ENCODE results near the gene SMTN. TPM values are rescaled to one million over a fixed set of nuclear protein-coding genes. Genes with fewer than 3 reads are reported as not detected.

The SMTN gene
- total and polyA plus RNA-seq, 10 of the 15 experiments (the other 5 are each of a cell fraction or from before 2014, with no cell fraction given): 0.92 to 21.9 (median 4.8) TPM

DNA sequence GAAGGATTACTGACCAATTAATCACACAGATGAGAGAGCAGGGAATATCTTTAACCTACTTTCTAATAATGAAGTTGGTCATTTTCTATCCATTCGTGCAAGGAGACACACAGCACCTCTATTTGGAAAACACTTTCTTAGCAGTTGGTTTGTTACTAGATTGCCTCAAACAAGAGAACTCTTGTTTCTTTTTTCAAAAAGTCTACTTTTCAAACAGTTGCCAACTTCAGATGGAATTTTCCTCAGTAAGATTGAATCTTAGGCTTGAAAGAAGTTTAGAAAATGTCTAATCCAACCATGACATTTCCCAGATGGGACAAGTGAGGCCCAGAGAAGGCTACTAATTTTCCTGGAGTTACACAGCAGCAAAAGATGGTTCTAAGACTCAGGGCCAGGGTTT lies 42.4 kb upstream of the SMTN start:
- Histone ChIP-seq H3K27me3 (replicated peaks in 1 of 2; ENCODE audit: control insufficient read depth in 2 of 2, insufficient read depth in 2 of 2, low read length in 1 of 2) (no peaks in the 10 kb centered on the region; a peak in 1 of 4 replicates), H3K27ac (ENCODE audit: control insufficient read depth, insufficient read depth) (no peak overlapping the region), H2AFZ (ENCODE audit: control insufficient read depth, low read depth, low read length) (no peak overlapping the region), H3K79me2 (ENCODE audit: control insufficient read depth, insufficient read depth, low read length) (no peaks in the 10 kb centered on the region), H3K36me3 (ENCODE audit: control insufficient read depth in 2 of 2, insufficient read depth in 2 of 2, low read length in 1 of 2) (no peaks in the 10 kb centered on the region), H4K20me1 (ENCODE audit: control insufficient read depth, insufficient read depth) (no peaks in the 10 kb centered on the region), H3K4me3 (no peak overlapping the region), H3K4me1 (ENCODE audit: control insufficient read depth, insufficient read depth, low read length) (no peaks in the 10 kb centered on the region), H3K4me2 (ENCODE audit: control insufficient read depth, insufficient read depth) (no peak overlapping the region), H3K9ac (ENCODE audit: control insufficient read depth, insufficient read depth, low read length) (no peak overlapping the region), H3K9me3 (replicated peaks; ENCODE audit: control insufficient read depth, insufficient read depth, low read length) (no peaks in the 10 kb centered on the region)
- FAIRE-seq: no peak
- DNase-seq (ENCODE audit: low read depth, low spot score): no peak
- TF ChIP-seq, protein P1, sequence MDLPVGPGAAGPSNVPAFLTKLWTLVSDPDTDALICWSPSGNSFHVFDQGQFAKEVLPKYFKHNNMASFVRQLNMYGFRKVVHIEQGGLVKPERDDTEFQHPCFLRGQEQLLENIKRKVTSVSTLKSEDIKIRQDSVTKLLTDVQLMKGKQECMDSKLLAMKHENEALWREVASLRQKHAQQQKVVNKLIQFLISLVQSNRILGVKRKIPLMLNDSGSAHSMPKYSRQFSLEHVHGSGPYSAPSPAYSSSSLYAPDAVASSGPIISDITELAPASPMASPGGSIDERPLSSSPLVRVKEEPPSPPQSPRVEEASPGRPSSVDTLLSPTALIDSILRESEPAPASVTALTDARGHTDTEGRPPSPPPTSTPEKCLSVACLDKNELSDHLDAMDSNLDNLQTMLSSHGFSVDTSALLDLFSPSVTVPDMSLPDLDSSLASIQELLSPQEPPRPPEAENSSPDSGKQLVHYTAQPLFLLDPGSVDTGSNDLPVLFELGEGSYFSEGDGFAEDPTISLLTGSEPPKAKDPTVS (IDR thresholded peaks at IDR 0.05; ENCODE audit: low read depth, low read length): no peak
- TF ChIP-seq YBX1 (IDR thresholded peaks at IDR 0.05): no peak
- TF ChIP-seq, protein P2, sequence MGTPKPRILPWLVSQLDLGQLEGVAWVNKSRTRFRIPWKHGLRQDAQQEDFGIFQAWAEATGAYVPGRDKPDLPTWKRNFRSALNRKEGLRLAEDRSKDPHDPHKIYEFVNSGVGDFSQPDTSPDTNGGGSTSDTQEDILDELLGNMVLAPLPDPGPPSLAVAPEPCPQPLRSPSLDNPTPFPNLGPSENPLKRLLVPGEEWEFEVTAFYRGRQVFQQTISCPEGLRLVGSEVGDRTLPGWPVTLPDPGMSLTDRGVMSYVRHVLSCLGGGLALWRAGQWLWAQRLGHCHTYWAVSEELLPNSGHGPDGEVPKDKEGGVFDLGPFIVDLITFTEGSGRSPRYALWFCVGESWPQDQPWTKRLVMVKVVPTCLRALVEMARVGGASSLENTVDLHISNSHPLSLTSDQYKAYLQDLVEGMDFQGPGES (IDR thresholded peaks at IDR 0.05): no peak
- no peak for TF ChIP-seq ZNF622 (IDR thresholded peaks at IDR 0.05)
- TF ChIP-seq ETV6 (conservative IDR thresholded peaks at IDR 0.05 in 1 of 2, IDR thresholded peaks at IDR 0.05 in 1 of 2; ENCODE audit: borderline replicate concordance in 1 of 2, low read depth in 1 of 2): no peak
- no peak for TF ChIP-seq EGR1 (IDR thresholded peaks at IDR 0.05; ENCODE audit: borderline replicate concordance in 1 of 2, low read depth in 2 of 2, low read length in 2 of 2)
- TF ChIP-seq NBN (IDR thresholded peaks at IDR 0.05): no peak
- TF ChIP-seq, protein P3, sequence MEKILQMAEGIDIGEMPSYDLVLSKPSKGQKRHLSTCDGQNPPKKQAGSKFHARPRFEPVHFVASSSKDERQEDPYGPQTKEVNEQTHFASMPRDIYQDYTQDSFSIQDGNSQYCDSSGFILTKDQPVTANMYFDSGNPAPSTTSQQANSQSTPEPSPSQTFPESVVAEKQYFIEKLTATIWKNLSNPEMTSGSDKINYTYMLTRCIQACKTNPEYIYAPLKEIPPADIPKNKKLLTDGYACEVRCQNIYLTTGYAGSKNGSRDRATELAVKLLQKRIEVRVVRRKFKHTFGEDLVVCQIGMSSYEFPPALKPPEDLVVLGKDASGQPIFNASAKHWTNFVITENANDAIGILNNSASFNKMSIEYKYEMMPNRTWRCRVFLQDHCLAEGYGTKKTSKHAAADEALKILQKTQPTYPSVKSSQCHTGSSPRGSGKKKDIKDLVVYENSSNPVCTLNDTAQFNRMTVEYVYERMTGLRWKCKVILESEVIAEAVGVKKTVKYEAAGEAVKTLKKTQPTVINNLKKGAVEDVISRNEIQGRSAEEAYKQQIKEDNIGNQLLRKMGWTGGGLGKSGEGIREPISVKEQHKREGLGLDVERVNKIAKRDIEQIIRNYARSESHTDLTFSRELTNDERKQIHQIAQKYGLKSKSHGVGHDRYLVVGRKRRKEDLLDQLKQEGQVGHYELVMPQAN (conservative IDR thresholded peaks at IDR 0.05): no peak
- TF ChIP-seq RBBP5 (conservative IDR thresholded peaks at IDR 0.05): no peak
- TF ChIP-seq TBL1XR1 (IDR thresholded peaks at IDR 0.05; ENCODE audit: low read depth, low read length): no peak
- TF ChIP-seq, protein P4, sequence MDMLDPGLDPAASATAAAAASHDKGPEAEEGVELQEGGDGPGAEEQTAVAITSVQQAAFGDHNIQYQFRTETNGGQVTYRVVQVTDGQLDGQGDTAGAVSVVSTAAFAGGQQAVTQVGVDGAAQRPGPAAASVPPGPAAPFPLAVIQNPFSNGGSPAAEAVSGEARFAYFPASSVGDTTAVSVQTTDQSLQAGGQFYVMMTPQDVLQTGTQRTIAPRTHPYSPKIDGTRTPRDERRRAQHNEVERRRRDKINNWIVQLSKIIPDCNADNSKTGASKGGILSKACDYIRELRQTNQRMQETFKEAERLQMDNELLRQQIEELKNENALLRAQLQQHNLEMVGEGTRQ (IDR thresholded peaks at IDR 0.05; ENCODE audit: borderline replicate concordance, low read depth, low read length): no peak
- no peak for TF ChIP-seq GABPA (IDR thresholded peaks at IDR 0.05; ENCODE audit: low read depth)
- TF ChIP-seq, protein P5, sequence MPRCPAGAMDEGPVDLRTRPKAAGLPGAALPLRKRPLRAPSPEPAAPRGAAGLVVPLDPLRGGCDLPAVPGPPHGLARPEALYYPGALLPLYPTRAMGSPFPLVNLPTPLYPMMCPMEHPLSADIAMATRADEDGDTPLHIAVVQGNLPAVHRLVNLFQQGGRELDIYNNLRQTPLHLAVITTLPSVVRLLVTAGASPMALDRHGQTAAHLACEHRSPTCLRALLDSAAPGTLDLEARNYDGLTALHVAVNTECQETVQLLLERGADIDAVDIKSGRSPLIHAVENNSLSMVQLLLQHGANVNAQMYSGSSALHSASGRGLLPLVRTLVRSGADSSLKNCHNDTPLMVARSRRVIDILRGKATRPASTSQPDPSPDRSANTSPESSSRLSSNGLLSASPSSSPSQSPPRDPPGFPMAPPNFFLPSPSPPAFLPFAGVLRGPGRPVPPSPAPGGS (IDR thresholded peaks at IDR 0.05; ENCODE audit: borderline replicate concordance, insufficient read depth, low read depth, low read length, poor library complexity, severe bottlenecking): no peak
- TF ChIP-seq ZNF274 (IDR thresholded peaks at IDR 0.05; ENCODE audit: insufficient read depth, insufficient read length): no peak
- TF ChIP-seq, protein P6, sequence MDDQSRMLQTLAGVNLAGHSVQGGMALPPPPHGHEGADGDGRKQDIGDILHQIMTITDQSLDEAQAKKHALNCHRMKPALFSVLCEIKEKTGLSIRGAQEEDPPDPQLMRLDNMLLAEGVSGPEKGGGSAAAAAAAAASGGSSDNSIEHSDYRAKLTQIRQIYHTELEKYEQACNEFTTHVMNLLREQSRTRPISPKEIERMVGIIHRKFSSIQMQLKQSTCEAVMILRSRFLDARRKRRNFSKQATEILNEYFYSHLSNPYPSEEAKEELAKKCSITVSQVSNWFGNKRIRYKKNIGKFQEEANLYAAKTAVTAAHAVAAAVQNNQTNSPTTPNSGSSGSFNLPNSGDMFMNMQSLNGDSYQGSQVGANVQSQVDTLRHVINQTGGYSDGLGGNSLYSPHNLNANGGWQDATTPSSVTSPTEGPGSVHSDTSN (IDR thresholded peaks at IDR 0.05; ENCODE audit: insufficient replicate concordance, low read depth, low read length): no peak
- TF ChIP-seq MXI1 (IDR thresholded peaks at IDR 0.05; ENCODE audit: low read depth, low read length): no peak
- 56% methylated on average over 1 of the region's 1 CpG for WGBS (ENCODE audit: insufficient coverage, insufficient replicate concordance, low lambda C conversion rate, missing lambda C conversion rate)
- intact Hi-C loops (cut with micrococcal nuclease; ENCODE audit: unreplicated experiment): no loop called here
- ChIA-PET SMC1A (ENCODE audit: uncharacterized antibody, unreplicated experiment) (no interaction called here), CTCF (no interaction called here), RAD21 (ENCODE audit: unreplicated experiment) (no interaction called here), POLR2A (no interaction called here)
- ATAC-seq: no peak
- in situ Hi-C loops (cut with MboI): no loop called here
- BruUV-seq (replicated peaks): no TSS peak
